Esophagus squamous epithelium (tissue), 4 donors: ENCODE data around the gene COL8A1.

Experiments
- CTCF ChIP-seq, 6 experiments: fragments of 450-650 bp in 4 of 6; fragments of 200-600 bp in 2 of 6; sonication (generic) in 2 of 6; IDR thresholded peaks; one replicate each; pipeline ENCODE4 v1.5.1; 2016 to 2019; ENCODE audit warnings: antibody characterized with exemption in 6 of 6, mild to moderate bottlenecking in 4 of 6, moderate library complexity in 4 of 6
- POLR2A ChIP-seq, 4 donors: fragments of 450-650 bp; IDR thresholded peaks; one replicate each; pipeline ENCODE4 v1.6.1; 2017; ENCODE audit warnings: antibody characterized with exemption in 4 of 4, mild to moderate bottlenecking in 4 of 4, moderate library complexity in 3 of 4

- no peak for TF ChIP-seq CTCF (IDR thresholded peaks at IDR 0.05)
- TF ChIP-seq POLR2A (IDR thresholded peaks at IDR 0.05): no peak
Measured at GRCh38 chr3:99768126-99768525, 129.7 kb downstream of the COL8A1 start.
